ENCODE measurements around the gene ATXN7L1. TPM values are rescaled to one million over a fixed set of nuclear protein-coding genes. Genes with fewer than 3 reads are reported as not detected.

ATXN7L1 gene
- total RNA-seq, 1 donor from 2014 or later = 16.2 TPM

GRCh38 chr7:105623906-105624305 is 252.5 kb downstream of the ATXN7L1 start:
- intact Hi-C loops (cut with DNase I) = no loop called here
- DNase-seq (ENCODE audit: extremely low spot score in 2 of 2) = no peak

GRCh38 chr7:105623378-105623777 is 253.0 kb downstream of the ATXN7L1 start:
- Histone ChIP-seq H3K9me3 (no peaks in the 10 kb centered on the region), H3K27me3 (no peaks in the 10 kb centered on the region), H3K4me3 (no peak overlapping the region), H3K4me1 (peaks cover 8% of the 10 kb centered on the region), H3K27ac (no peak overlapping the region), H3K36me3 (peaks cover 0 to 25% of the 10 kb centered on the region in 2 donors)
- TF ChIP-seq, protein P1, sequence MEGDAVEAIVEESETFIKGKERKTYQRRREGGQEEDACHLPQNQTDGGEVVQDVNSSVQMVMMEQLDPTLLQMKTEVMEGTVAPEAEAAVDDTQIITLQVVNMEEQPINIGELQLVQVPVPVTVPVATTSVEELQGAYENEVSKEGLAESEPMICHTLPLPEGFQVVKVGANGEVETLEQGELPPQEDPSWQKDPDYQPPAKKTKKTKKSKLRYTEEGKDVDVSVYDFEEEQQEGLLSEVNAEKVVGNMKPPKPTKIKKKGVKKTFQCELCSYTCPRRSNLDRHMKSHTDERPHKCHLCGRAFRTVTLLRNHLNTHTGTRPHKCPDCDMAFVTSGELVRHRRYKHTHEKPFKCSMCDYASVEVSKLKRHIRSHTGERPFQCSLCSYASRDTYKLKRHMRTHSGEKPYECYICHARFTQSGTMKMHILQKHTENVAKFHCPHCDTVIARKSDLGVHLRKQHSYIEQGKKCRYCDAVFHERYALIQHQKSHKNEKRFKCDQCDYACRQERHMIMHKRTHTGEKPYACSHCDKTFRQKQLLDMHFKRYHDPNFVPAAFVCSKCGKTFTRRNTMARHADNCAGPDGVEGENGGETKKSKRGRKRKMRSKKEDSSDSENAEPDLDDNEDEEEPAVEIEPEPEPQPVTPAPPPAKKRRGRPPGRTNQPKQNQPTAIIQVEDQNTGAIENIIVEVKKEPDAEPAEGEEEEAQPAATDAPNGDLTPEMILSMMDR (IDR thresholded peaks at IDR 0.05) = no peak
- no peak for TF ChIP-seq POLR2AphosphoS5 (IDR thresholded peaks at IDR 0.05; ENCODE audit: insufficient read depth in 1 of 2, low read depth in 1 of 2)
- no peak for TF ChIP-seq POLR2A (IDR thresholded peaks at IDR 0.05)
- DNase-seq (ENCODE audit: extremely low spot score in 2 of 2) = no peak
- intact Hi-C loops (cut with DNase I) = no loop called here

More at GRCh38 chr7:105623906-105624305, 252.5 kb downstream of the ATXN7L1 start:
- Histone ChIP-seq H3K27me3 (no peaks in the 10 kb centered on the region), H3K9me3 (no peaks in the 10 kb centered on the region), H3K36me3 (peaks cover 0 to 21% of the 10 kb centered on the region in 2 donors), H3K4me1 (peaks cover 8% of the 10 kb centered on the region), H3K4me3 (no peak overlapping the region), H3K27ac (no peak overlapping the region)
- no peak for TF ChIP-seq POLR2AphosphoS5 (IDR thresholded peaks at IDR 0.05; ENCODE audit: insufficient read depth in 1 of 2, low read depth in 1 of 2)
- TF ChIP-seq, protein P1 (IDR thresholded peaks at IDR 0.05) = no peak

DNA sequence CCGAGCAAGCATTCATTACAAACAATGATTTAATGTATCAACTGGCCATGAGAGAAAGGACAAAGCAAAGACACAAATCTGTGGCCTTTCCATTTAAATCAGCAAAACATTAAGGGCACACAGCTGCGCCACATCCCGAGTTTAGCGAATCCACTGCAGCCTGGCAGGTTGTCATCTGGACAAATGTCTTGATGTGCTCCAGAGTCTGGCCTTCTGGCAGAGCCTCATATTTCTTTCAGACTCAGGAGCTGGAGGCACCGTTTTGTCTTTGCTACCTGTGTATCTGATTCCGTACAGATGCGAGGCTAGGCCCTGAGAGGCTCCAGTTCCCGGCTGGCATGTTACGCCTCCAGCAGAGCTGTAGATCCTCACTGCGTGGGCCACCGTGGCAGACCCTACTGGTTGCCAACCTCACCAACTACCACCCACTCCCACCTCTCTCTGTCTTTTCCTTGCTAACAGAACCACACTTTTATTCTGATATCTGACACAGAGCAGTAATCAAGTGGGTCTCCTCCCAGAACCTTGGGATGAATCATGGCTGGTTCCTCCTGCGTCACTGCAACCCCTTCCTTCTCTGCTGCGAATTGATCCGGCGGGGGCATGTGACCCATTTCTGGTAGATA is 254.2 kb downstream of the ATXN7L1 start:
- Histone ChIP-seq H3K9me3 (no peaks in the 10 kb centered on the region), H3K27me3 (no peaks in the 10 kb centered on the region), H3K4me1 (peaks cover 8% of the 10 kb centered on the region), H3K4me3 (no peak overlapping the region), H3K36me3 (peaks cover 0 to 36% of the 10 kb centered on the region in 2 donors), H3K27ac (no peak overlapping the region)
- intact Hi-C loops (cut with DNase I) = no loop called here
- TF ChIP-seq POLR2AphosphoS5 (IDR thresholded peaks at IDR 0.05; ENCODE audit: insufficient read depth in 1 of 2, low read depth in 1 of 2) = no peak
- no peak for TF ChIP-seq POLR2A (IDR thresholded peaks at IDR 0.05)
- TF ChIP-seq, protein P1 (IDR thresholded peaks at IDR 0.05) = no peak
- no peak for DNase-seq (ENCODE audit: extremely low spot score in 2 of 2)

GRCh38 chr7:105621617-105622016 is 254.8 kb downstream of the ATXN7L1 start:
- no peak overlapping the region for H3K4me3 ChIP-seq
- TF ChIP-seq, protein P1 (IDR thresholded peaks at IDR 0.05) = no peak
- TF ChIP-seq POLR2A (IDR thresholded peaks at IDR 0.05) = no peak
- TF ChIP-seq POLR2AphosphoS5 (IDR thresholded peaks at IDR 0.05; ENCODE audit: insufficient read depth in 1 of 2, low read depth in 1 of 2) = no peak
- no peak for DNase-seq (ENCODE audit: extremely low spot score in 2 of 2)
- no peak overlapping the region for H3K27ac ChIP-seq
- intact Hi-C loops (cut with DNase I) = no loop called here
- no peaks in the 10 kb centered on the region for H3K9me3 ChIP-seq
- peaks cover 8% of the 10 kb centered on the region for H3K4me1 ChIP-seq
- peaks cover 0 to 35% of the 10 kb centered on the region in 2 donors for H3K36me3 ChIP-seq
- no peaks in the 10 kb centered on the region for H3K27me3 ChIP-seq

DNA sequence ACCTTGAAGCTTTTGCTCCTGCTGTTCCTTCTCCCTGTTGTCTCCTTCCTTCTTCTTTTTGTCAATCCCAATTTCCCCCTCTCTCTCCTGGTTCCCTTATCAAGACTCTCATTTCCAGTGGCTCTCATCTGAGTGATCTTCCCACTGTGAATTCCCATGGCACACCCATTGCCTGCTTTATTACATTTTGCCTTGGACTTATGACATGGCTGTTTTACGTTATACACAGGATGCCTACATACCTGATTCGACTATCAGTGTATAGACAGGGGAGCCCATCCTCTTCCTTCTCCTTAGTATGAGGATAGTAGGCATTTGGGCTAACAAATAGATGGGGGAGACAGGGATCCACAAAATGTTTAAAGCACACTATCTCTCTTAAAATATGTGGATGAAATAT is 255.2 kb downstream of the ATXN7L1 start:
- Histone ChIP-seq H3K9me3 (no peaks in the 10 kb centered on the region), H3K36me3 (peaks cover 0 to 30% of the 10 kb centered on the region in 2 donors), H3K4me1 (peaks cover 8% of the 10 kb centered on the region), H3K27ac (no peak overlapping the region), H3K27me3 (no peaks in the 10 kb centered on the region), H3K4me3 (no peak overlapping the region)
- intact Hi-C loops (cut with DNase I) = no loop called here
- no peak for TF ChIP-seq POLR2A (IDR thresholded peaks at IDR 0.05)
- no peak for DNase-seq (ENCODE audit: extremely low spot score in 2 of 2)
